SK-N-MC (cell line): Measurements from ENCODE around the gene FREM1.

Experiments
- EZH2 ChIP-seq: fragments of 200-600 bp; sonication (generic); IDR thresholded peaks from one replicate; pipeline ENCODE4 v1.6.1; 2017; ENCODE audit warnings: antibody characterized with exemption
- POLR2AphosphoS5 ChIP-seq: IDR thresholded peaks from 2 replicates; pipeline ENCODE4 v1.6.1; 2012; ENCODE audit warnings: mild to moderate bottlenecking, low read depth, low read length, borderline replicate concordance

- TF ChIP-seq POLR2AphosphoS5 (no peak), EZH2 (no peak)
Measured at GRCh38 chr9:14766299-14766698, 143.9 kb downstream of the FREM1 start.
